ENCODE results near the gene MEOX1. TPM values are rescaled to one million over a fixed set of nuclear protein-coding genes. Genes with fewer than 3 reads are reported as not detected.

MEOX1 gene
- total and polyA plus RNA-seq, 2 of the 4 experiments (the other 2 are of a cell fraction), result 0.48 to 0.72 TPM

GRCh38 chr17:43706235-43706634, 44.5 kb upstream of the MEOX1 start:
- WGBS, 2 experiments (ENCODE audit: extremely low coverage in 2 of 2, insufficient read length in 1 of 2), result no CpG with 5 or more reads among the region's 5 CpGs

More at GRCh38 chr17:43706235-43706634, 44.5 kb upstream of the MEOX1 start:
- TF ChIP-seq BHLHE40 (IDR thresholded peaks at IDR 0.05; ENCODE audit: low read depth, low read length), result no peak
- TF ChIP-seq RFX5 (IDR thresholded peaks at IDR 0.05; ENCODE audit: low read depth, low read length), result no peak
- no peak for TF ChIP-seq CHD1 (IDR thresholded peaks at IDR 0.05; ENCODE audit: low read depth, low read length)
- TF ChIP-seq NFE2L2 (IDR thresholded peaks at IDR 0.05; ENCODE audit: low read depth, low read length), result no peak
- no peak for TF ChIP-seq SMC3 (IDR thresholded peaks at IDR 0.05; ENCODE audit: low read depth, low read length)
- no peak for TF ChIP-seq MAFK (IDR thresholded peaks at IDR 0.05; ENCODE audit: low read depth, low read length)
- TF ChIP-seq POLR2A (IDR thresholded peaks at IDR 0.05; ENCODE audit: low read depth, low read length), result no peak
- no peak for TF ChIP-seq RCOR1 (IDR thresholded peaks at IDR 0.05; ENCODE audit: insufficient replicate concordance, low read length)
- TF ChIP-seq FOS (IDR thresholded peaks at IDR 0.05; ENCODE audit: low read depth, low read length), result no peak
- no peak for TF ChIP-seq RAD21 (IDR thresholded peaks at IDR 0.05; ENCODE audit: low read length)
- TF ChIP-seq USF2 (IDR thresholded peaks at IDR 0.05; ENCODE audit: low read depth, low read length), result no peak
- H3K27me3 ChIP-seq (ENCODE audit: control insufficient read depth, insufficient read depth, low read length), result peaks cover 22% of the 10 kb centered on the region
- H3K4me2 ChIP-seq (ENCODE audit: low read depth, low read length), result no peak overlapping the region
- H3K9me3 ChIP-seq (ENCODE audit: control insufficient read depth, insufficient read depth, low read length), result peaks cover 2% of the 10 kb centered on the region; the same call in 1 of the 2 replicates
- 0 out of 2 replicates have a peak, but pooled peaks cover 3% of the 10 kb centered on the region for H3K4me1 ChIP-seq (ENCODE audit: control insufficient read depth, insufficient read depth, low read length)
- no peak overlapping the region for H3K4ac ChIP-seq (ENCODE audit: low read depth, low read length)
- no peak overlapping the region for H3K27ac ChIP-seq (ENCODE audit: insufficient read depth, low read length)
- H2AFZ ChIP-seq (replicated peaks; ENCODE audit: low read length, poor library complexity), result no peak overlapping the region
- no peaks in the 10 kb centered on the region for H3K79me1 ChIP-seq (ENCODE audit: low read depth in 1 of 2, low read length in 2 of 2)
- dilution Hi-C loops (cut with HindIII; ENCODE audit: low sequenced_read_pairs, unreplicated experiment), result no loop called here
- no peak overlapping the region for H3K23ac ChIP-seq (ENCODE audit: low read depth, low read length)
- no peak overlapping the region for H2BK20ac ChIP-seq (ENCODE audit: low read depth, low read length)
- in situ Hi-C loops (cut with MboI; ENCODE audit: low sequenced_read_pairs), result loop anchor here (5.0 kb wide), 1 partner anchor 41 kb away; no protein-coding TSS in a partner anchor
- H4K91ac ChIP-seq (ENCODE audit: insufficient read depth, low read depth, low read length), result no peak overlapping the region
- H3K56ac ChIP-seq (ENCODE audit: extremely low read depth, insufficient read depth, low read length), result no peak overlapping the region
- no peak overlapping the region for H3K9ac ChIP-seq (ENCODE audit: low read depth, low read length)
- no TSS peak for BruUV-seq (replicated peaks)
- no peak overlapping the region for H2AK9ac ChIP-seq (replicated peaks; ENCODE audit: low read depth, low read length, poor library complexity)
- H2BK5ac ChIP-seq (ENCODE audit: low read depth, low read length, poor library complexity, severe bottlenecking), result no peak overlapping the region
- intact Hi-C loops (cut with micrococcal nuclease), result no loop called here
- ChIA-PET POLR2A (ENCODE audit: unreplicated experiment) (no interaction called here), CTCF (no interaction called here)
- H4K5ac ChIP-seq (ENCODE audit: low read depth, low read length), result no peak overlapping the region
- H3K9me1 ChIP-seq (ENCODE audit: insufficient read depth, low read length), result no peaks in the 10 kb centered on the region
- no peaks in the 10 kb centered on the region for H4K20me1 ChIP-seq (ENCODE audit: insufficient read depth, low read length)
- ATAC-seq (ENCODE audit: low read depth) (no peak), DNase-seq (no peak)
- H4K8ac ChIP-seq (ENCODE audit: low read depth in 2 of 2, low read length in 2 of 2), result no peak overlapping the region
- no peak overlapping the region for H3K18ac ChIP-seq (ENCODE audit: low read depth, low read length)
- H3K36me3 ChIP-seq (ENCODE audit: control insufficient read depth, insufficient read depth, low read length), result no peaks in the 10 kb centered on the region
- H2BK120ac ChIP-seq (ENCODE audit: low read depth, low read length), result no peak overlapping the region
- no peak overlapping the region for H3K14ac ChIP-seq (replicated peaks; ENCODE audit: low read depth, low read length)
- no peak overlapping the region for H3K4me3 ChIP-seq (ENCODE audit: insufficient read depth, low read depth, low read length)
- no peak overlapping the region for H2BK15ac ChIP-seq (ENCODE audit: low read depth, low read length)
- no peak overlapping the region for H2AK5ac ChIP-seq (ENCODE audit: low read depth, low read length)

Measured in IMR-90 (cell line).